ENCODE measurements around the gene DUSP28.

Gene DUSP28

GRCh38 chr2:240591784-240592183, 31.6 kb downstream of the DUSP28 start:
- ChIA-PET POLR2A (no interaction called here), CTCF (no interaction called here)
- Histone ChIP-seq H3K27ac (ENCODE audit: extremely low read depth, low read depth, low read length) (no peak overlapping the region), H3K36me3 (ENCODE audit: control insufficient read depth in 2 of 2, insufficient read depth in 1 of 2, low read length in 2 of 2) (peaks cover 5 to 64% of the 10 kb centered on the region in 2 experiments; a peak in 2 of 3 replicates), H3K4me1 (ENCODE audit: control insufficient read depth, insufficient read depth, low read length) (peaks cover 7% of the 10 kb centered on the region), H3K4me3 (ENCODE audit: low read depth, low read length) (no peak overlapping the region), H3K9me3 (ENCODE audit: control insufficient read depth, insufficient read depth, low read depth, low read length) (no peaks in the 10 kb centered on the region)
- no peak for TF ChIP-seq ZNF792 (tag by site-specific recombination; IDR thresholded peaks at IDR 0.05)
- TF ChIP-seq ZNF610 (tag by site-specific recombination; IDR thresholded peaks at IDR 0.05; ENCODE audit: borderline replicate concordance), result no peak
- TF ChIP-seq ZSCAN30 (tag by site-specific recombination; IDR thresholded peaks at IDR 0.05), result no peak
- no peak for TF ChIP-seq ZNF366 (tag by site-specific recombination; conservative IDR thresholded peaks at IDR 0.05)
- no peak for TF ChIP-seq ZBTB21 (tag by site-specific recombination; IDR thresholded peaks at IDR 0.05)
- no peak for TF ChIP-seq ZNF530 (tag by site-specific recombination; IDR thresholded peaks at IDR 0.05; ENCODE audit: low read depth)
- no peak for TF ChIP-seq OSR2 (tag by site-specific recombination; IDR thresholded peaks at IDR 0.05)
- TF ChIP-seq, protein P1, sequence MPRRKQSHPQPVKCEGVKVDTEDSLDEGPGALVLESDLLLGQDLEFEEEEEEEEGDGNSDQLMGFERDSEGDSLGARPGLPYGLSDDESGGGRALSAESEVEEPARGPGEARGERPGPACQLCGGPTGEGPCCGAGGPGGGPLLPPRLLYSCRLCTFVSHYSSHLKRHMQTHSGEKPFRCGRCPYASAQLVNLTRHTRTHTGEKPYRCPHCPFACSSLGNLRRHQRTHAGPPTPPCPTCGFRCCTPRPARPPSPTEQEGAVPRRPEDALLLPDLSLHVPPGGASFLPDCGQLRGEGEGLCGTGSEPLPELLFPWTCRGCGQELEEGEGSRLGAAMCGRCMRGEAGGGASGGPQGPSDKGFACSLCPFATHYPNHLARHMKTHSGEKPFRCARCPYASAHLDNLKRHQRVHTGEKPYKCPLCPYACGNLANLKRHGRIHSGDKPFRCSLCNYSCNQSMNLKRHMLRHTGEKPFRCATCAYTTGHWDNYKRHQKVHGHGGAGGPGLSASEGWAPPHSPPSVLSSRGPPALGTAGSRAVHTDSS (tag by site-specific recombination; IDR thresholded peaks at IDR 0.05), result no peak
- no peak for TF ChIP-seq ZNF18 (tag by site-specific recombination; IDR thresholded peaks at IDR 0.05)
- TF ChIP-seq GLIS2 (tag by site-specific recombination; IDR thresholded peaks at IDR 0.05), result no peak
- no peak for TF ChIP-seq ZNF114 (tag by site-specific recombination; IDR thresholded peaks at IDR 0.05)
- TF ChIP-seq ZNF521 (tag by site-specific recombination; IDR thresholded peaks at IDR 0.05), result no peak
- no peak for TF ChIP-seq EGR2 (tag by site-specific recombination; IDR thresholded peaks at IDR 0.05; ENCODE audit: low read depth)
- no peak for TF ChIP-seq REST (tag by site-specific recombination; IDR thresholded peaks at IDR 0.05)
- no peak for TF ChIP-seq ZNF664 (tag by site-specific recombination; IDR thresholded peaks at IDR 0.05)

GRCh38 chr2:240593026-240593702, 33.0 kb downstream of the DUSP28 start:
- Histone ChIP-seq H3K9me3 (ENCODE audit: control insufficient read depth, insufficient read depth, low read depth, low read length) (no peaks in the 10 kb centered on the region), H3K4me1 (ENCODE audit: control insufficient read depth, insufficient read depth, low read length) (no peaks in the 10 kb centered on the region; the same call in 1 of the 2 replicates), H3K4me3 (ENCODE audit: low read depth, low read length) (no peak overlapping the region), H3K27ac (ENCODE audit: extremely low read depth, low read depth, low read length) (no peak overlapping the region), H3K36me3 (ENCODE audit: control insufficient read depth in 2 of 2, insufficient read depth in 1 of 2, low read length in 2 of 2) (peaks cover 5 to 77% of the 10 kb centered on the region in 2 experiments; a peak in 2 of 3 replicates)
- ChIA-PET CTCF (no interaction called here), POLR2A (interaction anchor here (0.6 kb wide), 1 partner anchor 360 kb away, joined by 9 read pairs; no protein-coding TSS in a partner anchor)
- TF ChIP-seq, protein P2, sequence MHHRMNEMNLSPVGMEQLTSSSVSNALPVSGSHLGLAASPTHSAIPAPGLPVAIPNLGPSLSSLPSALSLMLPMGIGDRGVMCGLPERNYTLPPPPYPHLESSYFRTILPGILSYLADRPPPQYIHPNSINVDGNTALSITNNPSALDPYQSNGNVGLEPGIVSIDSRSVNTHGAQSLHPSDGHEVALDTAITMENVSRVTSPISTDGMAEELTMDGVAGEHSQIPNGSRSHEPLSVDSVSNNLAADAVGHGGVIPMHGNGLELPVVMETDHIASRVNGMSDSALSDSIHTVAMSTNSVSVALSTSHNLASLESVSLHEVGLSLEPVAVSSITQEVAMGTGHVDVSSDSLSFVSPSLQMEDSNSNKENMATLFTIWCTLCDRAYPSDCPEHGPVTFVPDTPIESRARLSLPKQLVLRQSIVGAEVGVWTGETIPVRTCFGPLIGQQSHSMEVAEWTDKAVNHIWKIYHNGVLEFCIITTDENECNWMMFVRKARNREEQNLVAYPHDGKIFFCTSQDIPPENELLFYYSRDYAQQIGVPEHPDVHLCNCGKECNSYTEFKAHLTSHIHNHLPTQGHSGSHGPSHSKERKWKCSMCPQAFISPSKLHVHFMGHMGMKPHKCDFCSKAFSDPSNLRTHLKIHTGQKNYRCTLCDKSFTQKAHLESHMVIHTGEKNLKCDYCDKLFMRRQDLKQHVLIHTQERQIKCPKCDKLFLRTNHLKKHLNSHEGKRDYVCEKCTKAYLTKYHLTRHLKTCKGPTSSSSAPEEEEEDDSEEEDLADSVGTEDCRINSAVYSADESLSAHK (tag by site-specific recombination; IDR thresholded peaks at IDR 0.05), result no peak
- TF ChIP-seq HOXD13 (CRISPR knock-in tag; IDR thresholded peaks at IDR 0.05; ENCODE audit: borderline replicate concordance) (no peak), KLF1 (tag by site-specific recombination; IDR thresholded peaks at IDR 0.05) (no peak), ZXDB (tag by site-specific recombination; IDR thresholded peaks at IDR 0.05) (no peak), YY2 (tag by site-specific recombination; IDR thresholded peaks at IDR 0.05) (no peak), BCL6B (tag by site-specific recombination; IDR thresholded peaks at IDR 0.05) (no peak), ZSCAN30 (tag by site-specific recombination; IDR thresholded peaks at IDR 0.05) (no peak), ZBTB20 (tag by site-specific recombination; IDR thresholded peaks at IDR 0.05) (no peak)

Data from HEK293 (cell line).